Neural cell (in vitro differentiated cells): Measurements from ENCODE around the gene STYXL1. TPM values are rescaled to one million over a fixed set of nuclear protein-coding genes. Genes with fewer than 3 reads are reported as not detected.
"Not testable (repeated sequence)": the region's sequence is repeated elsewhere in the genome, so short reads cannot be mapped to it uniquely, and the experiment has no call there.

Source experiments
- H2AFZ ChIP-seq: fragments of 200-600, 300-800 bp; sonication (generic), shearing (Covaris generic); 2 replicates; pipeline ENCODE4 v1.6.0; 2014; ENCODE audit warnings: low read depth, mild to moderate bottlenecking, antibody characterized with exemption, low read length, moderate library complexity
- H3F3A ChIP-seq: fragments of 200-600 bp; shearing (Covaris generic); 2 replicates; pipeline ENCODE4 v1.6.1; 2016; ENCODE audit warnings: mild to moderate bottlenecking, moderate library complexity, mixed read lengths, antibody characterized with exemption, low read length; ENCODE audit not compliant: insufficient read depth, poor library complexity, severe bottlenecking
- H3K27ac ChIP-seq: fragments of 200-600, 300-800 bp; sonication (generic), shearing (Covaris generic); 2 replicates; pipeline ENCODE4 v1.5.1; 2014; ENCODE audit warnings: mild to moderate bottlenecking, low read length, moderate library complexity
- H3K27me3 ChIP-seq: fragments of 300-800, 200-600 bp; sonication (generic), shearing (Covaris generic); 2 replicates; pipeline ENCODE4 v1.6.0; 2014; ENCODE audit warnings: mild to moderate bottlenecking, low read depth, low read length, moderate library complexity; ENCODE audit not compliant: insufficient read depth
- H3K36me3 ChIP-seq: fragments of 300-800, 200-600 bp; sonication (generic), shearing (Covaris generic); 2 replicates; pipeline ENCODE4 v1.5.1; 2014; ENCODE audit warnings: mild to moderate bottlenecking, antibody characterized with exemption, low read length, moderate library complexity; ENCODE audit not compliant: insufficient read depth
- H3K4me2 ChIP-seq: fragments of 300-800, 200-600 bp; sonication (generic), shearing (Covaris generic); 2 replicates; pipeline ENCODE4 v1.6.0; 2014; ENCODE audit warnings: mild to moderate bottlenecking, low read length
- H3K4me3 ChIP-seq: fragments of 300-800, 200-600 bp; sonication (generic), shearing (Covaris generic); 2 replicates; pipeline ENCODE4 v1.5.1; 2014; ENCODE audit warnings: mild to moderate bottlenecking, low read length, moderate library complexity
- H3K79me2 ChIP-seq: fragments of 200-600 bp; shearing (Covaris generic); replicated peaks from 2 replicates; pipeline ENCODE4 v1.6.0; 2014; ENCODE audit warnings: mild to moderate bottlenecking, low read length, moderate library complexity; ENCODE audit not compliant: insufficient read depth
- H3K9ac ChIP-seq: fragments of 300-800, 200-600 bp; sonication (generic), shearing (Covaris generic); 2 replicates; pipeline ENCODE4 v1.6.1; 2016; ENCODE audit warnings: mild to moderate bottlenecking, low read length, mixed read lengths
- H3K9me2 ChIP-seq: fragments of 200-600 bp; shearing (Covaris generic); 2 replicates; pipeline ENCODE4 v1.6.1; 2016; ENCODE audit warnings: mild to moderate bottlenecking, low read length, mixed read lengths; ENCODE audit not compliant: insufficient read depth
- H3K9me3 ChIP-seq: fragments of 200-600, 300-800 bp; sonication (generic), shearing (Covaris generic); 2 replicates; pipeline ENCODE4 v1.6.1; 2016; ENCODE audit warnings: mild to moderate bottlenecking, mixed run types, low read length, moderate library complexity, mixed read lengths
- H4K20me1 ChIP-seq: fragments of 200-600 bp; shearing (Covaris generic); 2 replicates; pipeline ENCODE4 v1.6.1; 2016; ENCODE audit warnings: mild to moderate bottlenecking, mixed run types; ENCODE audit not compliant: insufficient read depth
- EP300 ChIP-seq: fragments of 450-650 bp; conservative IDR thresholded peaks from 2 replicates; pipeline ENCODE4 v1.6.1; 2014; ENCODE audit warnings: antibody characterized with exemption, mild to moderate bottlenecking, moderate library complexity; ENCODE audit not compliant: poor library complexity, severe bottlenecking
- EZH2 ChIP-seq: fragments of 200-600, 300-800 bp; shearing (Covaris generic), sonication (generic); IDR thresholded peaks from 2 replicates; pipeline ENCODE4 v1.6.1; 2014; ENCODE audit warnings: antibody characterized with exemption, low read length, borderline replicate concordance, mild to moderate bottlenecking; ENCODE audit not compliant: insufficient read depth, poor library complexity, severe bottlenecking
- MXI1 ChIP-seq: fragments of 450-650 bp; conservative IDR thresholded peaks from 2 replicates; pipeline ENCODE4 v1.6.1; 2014; ENCODE audit warnings: antibody characterized with exemption, mild to moderate bottlenecking; ENCODE audit not compliant: poor library complexity, severe bottlenecking
- POLR2AphosphoS5 ChIP-seq: IDR thresholded peaks from 2 replicates; pipeline ENCODE4 v1.6.1; 2012
- RAD21 ChIP-seq: fragments of 450-650 bp; conservative IDR thresholded peaks from 2 replicates; pipeline ENCODE4 v1.6.1; 2014; ENCODE audit warnings: antibody characterized with exemption, mild to moderate bottlenecking, moderate library complexity
- SMC3 ChIP-seq: fragments of 450-650 bp; conservative IDR thresholded peaks from 2 replicates; pipeline ENCODE4 v1.6.1; 2014; ENCODE audit warnings: antibody characterized with exemption, mild to moderate bottlenecking, moderate library complexity; ENCODE audit not compliant: poor library complexity
- TAF1 ChIP-seq: IDR thresholded peaks from 2 replicates; pipeline ENCODE4 v1.6.1; 2012; ENCODE audit warnings: low read depth
- polyA plus RNA-seq: library from polyadenylated mRNA; depleted of rRNA; stranded (reverse); fragments of >200 nt; gene quantifications from 2 replicates; pipeline ENCODE4 v1.2.3, GENCODE V29; 2014
- TF ChIP-seq, protein P1 (sequence below): fragments of 450-650 bp; IDR thresholded peaks from 2 replicates; pipeline ENCODE4 v1.5.1; 2014; ENCODE audit warnings: antibody characterized with exemption, mild to moderate bottlenecking, moderate library complexity; ENCODE audit not compliant: poor library complexity, severe bottlenecking
- TF ChIP-seq, protein P2 (sequence below): IDR thresholded peaks from 2 replicates; pipeline ENCODE4 v1.6.1; 2012; ENCODE audit warnings: borderline replicate concordance

Gene STYXL1
- polyA plus RNA-seq, 1 donor from 2014 or later = 59.9 TPM

DNA sequence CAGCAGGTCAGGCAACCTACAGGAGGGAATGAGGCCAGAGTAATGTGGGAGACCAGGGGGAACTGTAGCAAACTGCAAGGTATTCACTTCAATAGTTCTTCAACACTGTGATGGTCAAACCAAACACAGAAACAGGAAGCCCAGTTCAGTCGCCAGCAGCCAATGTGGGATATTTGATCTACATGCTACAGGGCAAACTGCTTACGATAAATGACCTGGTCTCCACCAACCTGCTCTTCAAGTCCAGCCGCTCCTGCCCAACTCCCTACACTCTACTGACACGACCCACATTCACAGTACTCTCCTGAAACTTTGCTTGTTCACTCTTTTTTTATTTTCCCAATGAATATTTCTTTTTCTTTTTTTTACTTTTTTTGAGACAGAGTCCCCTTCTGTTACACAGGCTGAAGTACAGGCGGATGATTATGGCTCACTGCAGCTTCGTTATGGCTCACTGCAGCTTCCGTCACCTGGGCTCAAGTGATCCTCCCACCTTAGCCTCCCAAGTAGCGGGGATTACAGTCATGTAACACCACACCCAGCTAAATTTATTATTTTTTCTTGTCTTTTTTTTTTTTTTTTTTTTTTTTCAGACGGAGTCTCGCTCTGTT, 42.2 kb upstream of the STYXL1 start:
- Histone ChIP-seq H3K9ac (no peak overlapping the region), H3K27ac (no peak overlapping the region), H3F3A (no peaks in the 10 kb centered on the region), H2AFZ (no peak overlapping the region), H3K36me3 (no peaks in the 10 kb centered on the region), H3K79me2 (no peaks in the 10 kb centered on the region), H3K27me3 (no peaks in the 10 kb centered on the region), H3K9me3 (no peaks in the 10 kb centered on the region), H3K4me3 (no peak overlapping the region), H4K20me1 (no peaks in the 10 kb centered on the region), H3K4me2 (no peak overlapping the region), H3K9me2 (no peaks in the 10 kb centered on the region)
- no peak for TF ChIP-seq MXI1
- no peak for TF ChIP-seq EZH2
- TF ChIP-seq RAD21 = no peak
- TF ChIP-seq POLR2AphosphoS5 = no peak
- TF ChIP-seq EP300 = no peak
- TF ChIP-seq SMC3 = no peak
- no peak for TF ChIP-seq TAF1
- TF ChIP-seq, protein P1, sequence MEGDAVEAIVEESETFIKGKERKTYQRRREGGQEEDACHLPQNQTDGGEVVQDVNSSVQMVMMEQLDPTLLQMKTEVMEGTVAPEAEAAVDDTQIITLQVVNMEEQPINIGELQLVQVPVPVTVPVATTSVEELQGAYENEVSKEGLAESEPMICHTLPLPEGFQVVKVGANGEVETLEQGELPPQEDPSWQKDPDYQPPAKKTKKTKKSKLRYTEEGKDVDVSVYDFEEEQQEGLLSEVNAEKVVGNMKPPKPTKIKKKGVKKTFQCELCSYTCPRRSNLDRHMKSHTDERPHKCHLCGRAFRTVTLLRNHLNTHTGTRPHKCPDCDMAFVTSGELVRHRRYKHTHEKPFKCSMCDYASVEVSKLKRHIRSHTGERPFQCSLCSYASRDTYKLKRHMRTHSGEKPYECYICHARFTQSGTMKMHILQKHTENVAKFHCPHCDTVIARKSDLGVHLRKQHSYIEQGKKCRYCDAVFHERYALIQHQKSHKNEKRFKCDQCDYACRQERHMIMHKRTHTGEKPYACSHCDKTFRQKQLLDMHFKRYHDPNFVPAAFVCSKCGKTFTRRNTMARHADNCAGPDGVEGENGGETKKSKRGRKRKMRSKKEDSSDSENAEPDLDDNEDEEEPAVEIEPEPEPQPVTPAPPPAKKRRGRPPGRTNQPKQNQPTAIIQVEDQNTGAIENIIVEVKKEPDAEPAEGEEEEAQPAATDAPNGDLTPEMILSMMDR = no peak
- TF ChIP-seq, protein P2, sequence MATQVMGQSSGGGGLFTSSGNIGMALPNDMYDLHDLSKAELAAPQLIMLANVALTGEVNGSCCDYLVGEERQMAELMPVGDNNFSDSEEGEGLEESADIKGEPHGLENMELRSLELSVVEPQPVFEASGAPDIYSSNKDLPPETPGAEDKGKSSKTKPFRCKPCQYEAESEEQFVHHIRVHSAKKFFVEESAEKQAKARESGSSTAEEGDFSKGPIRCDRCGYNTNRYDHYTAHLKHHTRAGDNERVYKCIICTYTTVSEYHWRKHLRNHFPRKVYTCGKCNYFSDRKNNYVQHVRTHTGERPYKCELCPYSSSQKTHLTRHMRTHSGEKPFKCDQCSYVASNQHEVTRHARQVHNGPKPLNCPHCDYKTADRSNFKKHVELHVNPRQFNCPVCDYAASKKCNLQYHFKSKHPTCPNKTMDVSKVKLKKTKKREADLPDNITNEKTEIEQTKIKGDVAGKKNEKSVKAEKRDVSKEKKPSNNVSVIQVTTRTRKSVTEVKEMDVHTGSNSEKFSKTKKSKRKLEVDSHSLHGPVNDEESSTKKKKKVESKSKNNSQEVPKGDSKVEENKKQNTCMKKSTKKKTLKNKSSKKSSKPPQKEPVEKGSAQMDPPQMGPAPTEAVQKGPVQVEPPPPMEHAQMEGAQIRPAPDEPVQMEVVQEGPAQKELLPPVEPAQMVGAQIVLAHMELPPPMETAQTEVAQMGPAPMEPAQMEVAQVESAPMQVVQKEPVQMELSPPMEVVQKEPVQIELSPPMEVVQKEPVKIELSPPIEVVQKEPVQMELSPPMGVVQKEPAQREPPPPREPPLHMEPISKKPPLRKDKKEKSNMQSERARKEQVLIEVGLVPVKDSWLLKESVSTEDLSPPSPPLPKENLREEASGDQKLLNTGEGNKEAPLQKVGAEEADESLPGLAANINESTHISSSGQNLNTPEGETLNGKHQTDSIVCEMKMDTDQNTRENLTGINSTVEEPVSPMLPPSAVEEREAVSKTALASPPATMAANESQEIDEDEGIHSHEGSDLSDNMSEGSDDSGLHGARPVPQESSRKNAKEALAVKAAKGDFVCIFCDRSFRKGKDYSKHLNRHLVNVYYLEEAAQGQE = no peak

DNA sequence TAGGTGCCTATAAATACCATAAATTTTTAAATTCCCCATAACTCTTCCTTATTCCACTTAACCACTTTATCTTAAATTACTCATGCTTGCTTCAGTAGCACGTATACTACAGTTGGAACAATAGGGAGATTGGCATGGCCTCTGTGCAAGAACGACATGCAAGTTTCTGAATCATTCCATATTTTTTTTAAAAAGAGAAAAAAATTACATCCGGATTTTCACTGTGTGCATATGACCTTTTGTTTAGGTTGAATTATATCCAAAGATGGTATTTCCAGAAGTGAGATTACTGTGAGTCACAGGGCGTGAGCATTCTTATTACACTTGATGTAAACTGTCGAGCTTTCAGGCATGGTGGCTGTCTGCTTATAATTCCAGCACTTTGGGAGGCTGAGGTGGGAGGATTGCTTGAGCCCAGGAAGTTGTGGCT, 39.6 kb upstream of the STYXL1 start:
- H3K4me2 ChIP-seq, H3K27me3 ChIP-seq, H3K79me2 ChIP-seq, H3F3A ChIP-seq, H3K9me3 ChIP-seq, H3K36me3 ChIP-seq, H3K9ac ChIP-seq, H3K4me3 ChIP-seq, H3K27ac ChIP-seq, H3K9me2 ChIP-seq, H4K20me1 ChIP-seq, H2AFZ ChIP-seq: not testable (repeated sequence)

DNA sequence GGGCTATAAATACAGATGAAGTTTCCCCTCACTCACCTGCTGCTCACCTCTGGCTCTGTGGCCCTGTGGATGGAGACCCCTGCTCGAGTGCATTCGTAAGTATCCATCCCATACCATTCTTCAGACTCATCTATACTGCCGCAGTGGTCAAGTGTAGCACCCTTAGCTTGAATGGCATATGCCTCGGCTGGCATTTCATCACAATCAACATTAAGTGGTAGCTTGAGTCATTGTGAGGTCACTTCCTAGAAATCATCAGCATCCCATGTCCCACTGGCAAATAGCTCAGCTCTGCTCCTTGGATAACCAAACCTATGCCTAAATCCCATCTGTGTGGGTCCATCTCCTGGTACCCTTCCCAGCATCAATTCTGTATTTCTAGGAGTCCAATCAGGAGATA, 38.3 kb upstream of the STYXL1 start:
- H2AFZ ChIP-seq = no peak overlapping the region

More for the DNA sequence above, 38.3 kb upstream of the STYXL1 start:
- no peaks in the 10 kb centered on the region for H3K36me3 ChIP-seq
- H3K9ac ChIP-seq = no peak overlapping the region
- no peak overlapping the region for H3K4me3 ChIP-seq
- H3K9me2 ChIP-seq = no peaks in the 10 kb centered on the region
- no peak for TF ChIP-seq SMC3
- no peak for TF ChIP-seq POLR2AphosphoS5
- no peak for TF ChIP-seq EZH2
- no peak for TF ChIP-seq MXI1
- TF ChIP-seq, protein P1 = no peak
- TF ChIP-seq RAD21 = no peak
- TF ChIP-seq EP300 = no peak
- TF ChIP-seq TAF1 = no peak
- TF ChIP-seq, protein P2 = no peak
- H3F3A ChIP-seq = no peaks in the 10 kb centered on the region
- no peak overlapping the region for H3K4me2 ChIP-seq
- no peaks in the 10 kb centered on the region for H4K20me1 ChIP-seq
- no peaks in the 10 kb centered on the region for H3K79me2 ChIP-seq
- no peaks in the 10 kb centered on the region for H3K27me3 ChIP-seq
- no peak overlapping the region for H3K27ac ChIP-seq
- no peaks in the 10 kb centered on the region for H3K9me3 ChIP-seq
